TTC549 (cell line): ENCODE data around the gene ABCA2.

Experiments used
- FAIRE-seq: peaks from 2 replicates; lab custom pipeline; 2012; peaks lifted over from hg19 to GRCh38; lab: Jason Lieb, UNC

ABCA2 gene, protein sequence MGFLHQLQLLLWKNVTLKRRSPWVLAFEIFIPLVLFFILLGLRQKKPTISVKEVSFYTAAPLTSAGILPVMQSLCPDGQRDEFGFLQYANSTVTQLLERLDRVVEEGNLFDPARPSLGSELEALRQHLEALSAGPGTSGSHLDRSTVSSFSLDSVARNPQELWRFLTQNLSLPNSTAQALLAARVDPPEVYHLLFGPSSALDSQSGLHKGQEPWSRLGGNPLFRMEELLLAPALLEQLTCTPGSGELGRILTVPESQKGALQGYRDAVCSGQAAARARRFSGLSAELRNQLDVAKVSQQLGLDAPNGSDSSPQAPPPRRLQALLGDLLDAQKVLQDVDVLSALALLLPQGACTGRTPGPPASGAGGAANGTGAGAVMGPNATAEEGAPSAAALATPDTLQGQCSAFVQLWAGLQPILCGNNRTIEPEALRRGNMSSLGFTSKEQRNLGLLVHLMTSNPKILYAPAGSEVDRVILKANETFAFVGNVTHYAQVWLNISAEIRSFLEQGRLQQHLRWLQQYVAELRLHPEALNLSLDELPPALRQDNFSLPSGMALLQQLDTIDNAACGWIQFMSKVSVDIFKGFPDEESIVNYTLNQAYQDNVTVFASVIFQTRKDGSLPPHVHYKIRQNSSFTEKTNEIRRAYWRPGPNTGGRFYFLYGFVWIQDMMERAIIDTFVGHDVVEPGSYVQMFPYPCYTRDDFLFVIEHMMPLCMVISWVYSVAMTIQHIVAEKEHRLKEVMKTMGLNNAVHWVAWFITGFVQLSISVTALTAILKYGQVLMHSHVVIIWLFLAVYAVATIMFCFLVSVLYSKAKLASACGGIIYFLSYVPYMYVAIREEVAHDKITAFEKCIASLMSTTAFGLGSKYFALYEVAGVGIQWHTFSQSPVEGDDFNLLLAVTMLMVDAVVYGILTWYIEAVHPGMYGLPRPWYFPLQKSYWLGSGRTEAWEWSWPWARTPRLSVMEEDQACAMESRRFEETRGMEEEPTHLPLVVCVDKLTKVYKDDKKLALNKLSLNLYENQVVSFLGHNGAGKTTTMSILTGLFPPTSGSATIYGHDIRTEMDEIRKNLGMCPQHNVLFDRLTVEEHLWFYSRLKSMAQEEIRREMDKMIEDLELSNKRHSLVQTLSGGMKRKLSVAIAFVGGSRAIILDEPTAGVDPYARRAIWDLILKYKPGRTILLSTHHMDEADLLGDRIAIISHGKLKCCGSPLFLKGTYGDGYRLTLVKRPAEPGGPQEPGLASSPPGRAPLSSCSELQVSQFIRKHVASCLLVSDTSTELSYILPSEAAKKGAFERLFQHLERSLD (N-terminal part only)

DNA sequence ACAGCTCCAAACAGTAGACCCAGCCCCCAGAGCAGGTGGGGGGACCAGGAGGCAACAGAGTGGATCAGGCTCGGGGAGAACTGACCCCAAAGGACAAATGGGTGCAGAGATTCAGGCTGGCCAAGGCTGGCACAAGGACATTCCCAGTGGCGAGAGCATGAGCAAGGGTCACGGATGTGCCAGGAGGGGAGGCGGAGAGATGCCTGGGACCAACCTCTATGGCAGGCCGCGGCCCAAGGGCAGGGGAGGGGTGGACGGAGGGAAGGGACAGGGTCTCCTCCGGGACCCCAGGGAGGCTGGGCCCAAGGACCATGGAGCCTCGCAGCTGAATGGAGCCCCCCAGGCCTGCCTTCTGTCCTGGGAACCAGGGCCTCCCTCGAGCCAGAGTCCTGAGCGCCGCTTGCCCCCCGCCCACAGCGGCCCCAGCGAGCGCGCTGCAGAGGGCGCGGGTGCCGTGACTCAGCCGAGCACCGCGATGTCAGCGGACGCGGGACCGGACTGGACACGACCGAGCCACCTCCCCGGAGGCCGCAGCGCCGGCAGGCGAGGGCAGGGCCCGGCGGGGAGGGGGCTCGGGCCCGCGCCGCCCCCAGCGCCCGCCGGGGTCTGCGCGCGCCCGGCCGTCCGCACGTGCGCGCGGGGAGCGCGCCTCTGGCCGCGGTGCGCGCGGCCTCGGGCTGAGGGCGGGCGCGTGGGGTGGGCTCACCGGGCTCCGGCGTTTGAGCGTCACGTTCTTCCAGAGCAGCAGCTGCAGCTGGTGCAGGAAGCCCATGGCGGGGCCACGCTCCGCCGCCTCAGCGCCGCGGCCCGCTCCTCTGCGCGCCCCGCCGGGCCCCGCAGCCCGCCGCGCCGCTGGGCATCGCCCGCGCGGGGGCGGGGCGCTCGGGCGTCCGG, at the start of gene ABCA2:
Gene ABCA2, minus strand, starts transcription at position 869 of the 894 bp plus-strand sequence. Its CDS starts 97 bp downstream, at position 772.
- no peak for FAIRE-seq

DNA sequence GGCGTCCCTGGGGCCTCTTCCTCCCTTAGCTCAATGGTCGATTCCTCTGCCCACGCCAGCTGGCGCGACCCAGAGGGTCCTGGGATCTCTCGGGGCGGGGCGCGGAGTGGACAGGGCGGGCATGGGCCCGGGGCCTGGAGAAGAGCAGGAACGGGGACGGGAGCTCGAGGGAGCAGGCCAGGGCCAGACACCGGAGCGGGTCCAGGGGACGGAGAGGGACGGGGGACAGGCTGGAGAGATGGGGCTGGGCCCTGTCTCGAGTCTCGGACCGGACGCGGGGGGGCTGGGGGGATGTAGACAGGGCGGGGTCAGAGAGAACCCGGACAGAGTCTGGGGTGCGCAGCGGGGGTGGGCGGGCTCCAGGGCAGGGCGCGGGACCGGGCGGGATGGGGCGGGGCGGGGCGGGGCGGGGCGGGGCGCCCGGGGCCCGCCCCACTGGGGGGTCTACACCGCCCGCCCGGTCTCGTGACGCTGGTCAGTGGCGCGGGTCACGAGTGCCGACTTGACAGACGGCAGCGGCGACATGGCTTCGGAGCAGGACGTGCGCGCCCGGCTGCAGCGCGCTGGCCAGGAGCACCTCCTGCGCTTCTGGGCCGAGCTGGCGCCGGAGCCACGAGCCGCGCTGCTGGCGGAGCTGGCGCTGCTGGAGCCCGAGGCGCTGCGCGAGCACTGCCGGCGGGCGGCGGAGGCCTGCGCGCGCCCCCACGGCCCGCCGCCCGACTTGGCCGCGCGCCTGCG, 49.1 kb upstream of the ABCA2 start, which contains the start of gene UAP1L1:
Gene UAP1L1, plus strand, starts transcription at position 508 of the 738 bp plus-strand sequence. Its CDS starts 16 bp downstream, at position 524.
- FAIRE-seq: no peak

DNA sequence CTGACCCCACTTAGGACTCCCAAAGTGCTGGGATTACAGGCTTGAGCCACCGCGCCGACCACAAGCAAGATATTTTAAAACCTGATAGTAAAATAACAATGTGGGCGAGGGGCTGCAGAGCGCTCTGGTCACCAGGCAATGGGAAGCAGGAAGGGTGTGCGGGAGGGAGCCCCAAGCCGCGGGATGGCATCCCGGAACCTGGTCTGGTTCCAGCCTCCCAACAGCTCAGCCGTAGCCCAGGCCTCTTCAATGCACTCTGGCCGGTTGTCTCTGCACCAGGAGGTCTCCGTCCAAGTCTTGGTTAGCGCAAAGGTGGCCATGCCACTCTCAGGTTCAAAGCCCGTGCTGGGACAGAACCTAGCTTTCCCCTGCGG, 48.6 kb upstream of the ABCA2 start:
- FAIRE-seq: no peak

DNA sequence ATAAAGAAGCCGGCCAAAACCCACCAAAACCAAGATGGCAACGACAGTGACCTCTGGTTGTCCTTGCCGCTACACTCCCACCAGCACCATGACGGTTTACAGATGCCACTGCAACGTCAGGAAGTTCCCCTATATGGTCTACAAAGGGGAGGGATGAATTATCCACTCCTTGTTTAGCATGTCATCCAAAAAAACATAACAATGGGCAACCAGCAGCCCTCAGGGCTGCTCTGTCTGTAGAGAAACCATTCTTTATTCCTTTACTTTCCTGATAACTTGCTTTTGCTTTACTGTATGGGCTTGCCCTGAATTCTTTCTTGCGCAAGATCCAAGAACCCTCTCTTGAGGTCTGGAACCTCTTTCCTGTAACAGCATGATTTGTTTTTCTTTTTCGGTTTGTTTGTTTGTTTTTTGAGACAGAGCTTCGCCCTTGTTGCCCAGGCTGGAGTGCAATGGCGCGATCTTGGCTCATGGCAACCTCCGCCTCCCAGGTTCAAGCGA, 47.3 kb upstream of the ABCA2 start:
- FAIRE-seq: no peak

DNA sequence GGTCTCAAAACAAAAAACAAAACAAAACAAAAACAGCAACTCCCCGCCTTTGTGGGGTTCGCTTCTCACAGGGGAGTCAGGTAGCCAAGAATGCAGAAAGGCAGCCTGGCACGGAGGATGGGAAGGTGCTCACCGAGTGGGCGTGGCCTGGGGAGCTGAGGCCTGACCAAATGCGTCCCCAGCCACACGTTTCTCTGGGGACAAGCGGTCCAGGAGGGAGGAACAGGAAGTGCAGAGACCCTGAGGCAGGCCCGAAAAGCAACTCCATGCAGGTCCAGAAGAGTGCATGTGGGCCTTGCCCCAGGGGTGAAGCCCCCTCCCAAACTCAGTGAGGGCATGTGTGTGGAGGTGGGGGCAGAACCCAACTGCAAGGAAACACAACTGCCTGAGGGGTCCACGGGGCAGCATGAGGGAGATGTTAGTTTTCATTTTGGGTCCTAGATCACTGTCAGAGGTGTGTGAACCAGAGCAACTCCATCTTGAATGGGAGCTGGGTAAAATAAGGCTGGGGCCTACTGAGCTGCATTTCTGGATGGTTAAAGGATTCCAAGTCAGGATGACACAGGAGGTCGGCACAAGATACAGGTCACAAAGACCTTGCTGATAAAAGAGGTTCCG, 46.7 kb upstream of the ABCA2 start:
- FAIRE-seq: no peak

DNA sequence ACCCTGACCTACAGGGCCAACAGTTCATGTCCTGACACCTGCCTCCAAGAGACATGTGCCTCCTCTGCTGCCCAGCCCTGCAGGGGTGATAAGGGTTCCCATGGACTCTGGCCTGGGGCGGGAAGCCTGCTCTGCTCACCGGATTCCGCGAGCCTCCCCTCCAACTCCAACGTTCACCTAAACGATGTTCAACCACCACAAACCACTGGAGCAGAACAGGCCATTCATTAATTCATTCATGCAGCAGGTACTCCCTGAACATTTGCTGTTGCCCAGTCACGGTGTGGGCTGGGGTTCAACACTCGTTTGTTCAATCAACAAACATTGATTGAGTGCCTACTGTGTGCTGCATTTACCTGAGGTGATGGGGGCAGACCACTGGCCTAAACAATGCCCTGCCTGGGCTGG, 46.0 kb upstream of the ABCA2 start:
- FAIRE-seq: no peak

DNA sequence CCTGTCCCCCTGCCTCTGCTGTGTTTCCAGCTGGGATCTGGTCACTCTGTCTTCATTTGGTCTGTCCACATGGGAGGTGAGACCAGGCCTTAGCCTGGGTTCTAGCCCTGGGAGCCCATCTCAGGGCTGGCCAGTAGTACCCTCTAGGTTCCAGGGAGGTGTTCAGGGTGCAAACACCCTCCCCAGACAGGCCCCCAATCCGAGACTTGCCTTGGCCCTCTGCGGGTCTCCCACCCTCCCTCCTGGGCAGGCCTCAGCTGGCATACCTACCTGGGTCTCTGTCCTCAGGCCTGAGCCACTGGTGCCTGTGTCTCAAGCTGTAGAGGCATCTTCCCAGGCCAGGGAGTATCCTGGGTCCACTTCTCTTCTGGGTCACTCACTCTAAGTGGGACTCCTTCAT, 43.2 kb upstream of the ABCA2 start:
- FAIRE-seq: no peak

DNA sequence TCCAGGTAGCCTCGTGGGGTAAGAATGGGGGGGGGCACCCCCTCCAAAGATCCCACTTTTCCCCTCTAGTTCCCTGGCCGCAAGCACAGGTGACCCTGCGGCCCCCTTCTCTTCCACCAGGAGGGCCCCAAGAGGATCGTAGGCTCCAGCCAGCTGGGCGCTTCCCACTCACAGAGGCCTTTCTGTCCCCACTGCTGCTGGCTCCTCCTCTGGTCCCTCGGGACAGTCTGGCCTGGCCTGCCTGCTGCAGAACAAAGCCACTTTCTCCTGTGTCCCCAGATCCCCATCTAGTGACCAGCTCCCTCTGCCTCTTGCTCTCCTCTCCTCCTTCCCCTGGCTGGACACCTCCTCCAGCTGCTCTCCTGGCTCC, 42.9 kb upstream of the ABCA2 start:
- no peak for FAIRE-seq

DNA sequence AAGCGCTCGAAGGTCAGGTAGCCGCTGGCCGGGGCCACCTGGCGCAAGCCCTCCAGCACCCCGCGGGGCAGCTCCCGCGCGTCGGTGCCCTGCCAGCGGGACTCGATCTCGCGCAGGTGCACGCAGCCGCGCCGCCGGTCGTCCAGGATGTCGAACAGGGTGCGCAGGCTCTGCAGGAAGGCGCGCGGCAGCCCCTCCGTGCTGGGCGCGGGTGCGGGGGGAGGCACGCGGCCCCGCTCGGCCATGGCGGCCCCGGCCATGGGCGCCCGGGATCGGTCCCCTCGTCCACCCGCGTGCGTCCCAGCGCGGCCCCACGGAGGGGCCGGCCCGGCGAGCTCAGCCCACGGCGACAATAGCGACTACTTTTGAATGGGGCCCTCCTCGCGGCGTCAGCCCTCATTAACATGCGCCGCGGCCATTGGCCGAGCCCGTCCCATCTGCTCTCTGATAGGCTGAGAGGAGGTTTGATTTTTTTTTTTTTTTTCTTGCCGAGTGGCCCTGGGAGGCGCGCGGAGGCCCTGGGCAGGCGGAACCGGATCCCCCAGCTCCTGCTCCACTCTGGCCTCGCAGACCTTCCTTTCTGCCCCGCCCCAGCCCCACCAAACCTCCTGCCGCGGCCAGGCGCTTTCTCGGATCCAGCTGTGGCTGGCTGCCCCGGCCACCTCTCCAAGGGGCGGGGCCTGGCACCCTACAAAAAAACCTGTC, 42.3 kb upstream of the ABCA2 start, which contains the start of gene SAPCD2:
Gene SAPCD2, minus strand, starts transcription at position 357 of the 705 bp plus-strand sequence. Its CDS starts 97 bp downstream, at position 260.
- peak; percentile 63 for FAIRE-seq

DNA sequence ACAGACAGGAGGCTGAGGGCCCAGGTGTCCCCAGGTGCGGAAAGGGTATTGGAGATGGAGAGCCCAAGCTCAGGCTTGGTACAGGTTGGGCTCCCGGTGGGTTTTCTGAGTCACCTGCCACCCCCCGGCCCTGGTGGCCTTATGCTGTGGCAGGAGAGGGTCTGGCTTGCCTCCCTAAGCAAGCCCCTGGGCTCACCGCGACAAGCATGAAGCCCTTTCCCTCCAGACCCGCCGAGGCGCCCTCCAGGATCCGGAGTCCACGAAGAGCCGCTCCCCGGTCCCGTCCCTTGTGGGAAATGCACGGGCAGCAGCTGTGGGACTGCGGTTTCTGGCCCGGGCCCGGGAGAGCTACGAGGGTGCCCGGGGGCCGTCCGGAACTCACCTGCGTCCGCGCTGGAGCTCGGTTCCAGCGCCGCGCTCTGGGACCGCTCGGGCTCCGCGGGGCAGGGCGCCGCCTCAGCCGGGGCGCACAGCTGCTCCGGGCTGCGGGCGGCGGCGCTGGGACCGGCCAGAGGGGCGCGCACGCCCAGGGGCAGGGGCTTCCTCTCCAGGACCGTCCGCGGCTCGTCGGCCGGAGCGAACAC, 41.6 kb upstream of the ABCA2 start:
- no peak for FAIRE-seq

DNA sequence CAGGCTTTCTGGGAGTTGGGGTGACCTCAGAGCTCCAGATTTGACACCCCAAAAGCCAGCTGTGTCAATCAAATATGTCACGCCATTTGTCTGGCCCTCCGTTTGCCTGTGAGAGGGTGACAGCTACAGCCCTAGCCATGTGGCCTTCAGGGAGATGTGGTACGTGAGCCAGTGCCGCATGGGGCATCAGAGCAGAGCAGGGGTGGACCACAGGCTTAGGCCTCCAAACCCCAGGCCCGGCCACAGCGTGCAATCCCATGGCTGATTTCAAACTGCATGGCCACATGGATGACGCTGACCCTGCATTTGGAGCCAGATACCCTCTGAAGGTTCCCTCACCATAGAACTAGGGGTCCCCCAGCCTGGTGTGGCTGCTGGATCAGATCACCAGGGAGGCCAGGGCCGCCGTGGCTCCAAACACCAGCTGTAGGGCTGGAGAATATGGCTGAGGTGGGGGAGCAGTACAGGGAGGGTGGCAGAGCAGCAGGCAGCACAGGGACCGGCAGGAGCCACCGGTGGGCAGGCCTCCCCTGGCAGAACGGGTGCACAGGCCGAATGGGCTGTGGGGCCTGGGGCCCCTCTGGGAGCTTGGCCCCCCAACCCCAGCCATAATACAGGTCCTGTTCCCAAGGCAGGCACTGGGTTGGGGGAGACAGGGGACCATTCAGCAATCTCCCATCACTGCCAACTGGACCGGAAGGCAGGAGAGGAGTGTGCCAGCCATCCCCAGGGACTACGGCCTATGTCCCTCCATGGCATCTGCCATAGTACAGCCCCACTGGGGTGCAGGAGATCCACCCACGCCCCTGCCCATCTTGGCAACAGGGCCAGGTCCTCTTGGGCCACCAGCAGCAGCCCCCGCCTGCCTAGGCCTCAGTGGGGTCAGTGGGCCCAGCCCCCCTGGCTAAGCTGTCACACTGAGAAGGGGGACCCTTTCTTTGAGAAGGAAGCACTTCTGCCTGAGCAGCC, 40.8 kb upstream of the ABCA2 start:
- no peak for FAIRE-seq

DNA sequence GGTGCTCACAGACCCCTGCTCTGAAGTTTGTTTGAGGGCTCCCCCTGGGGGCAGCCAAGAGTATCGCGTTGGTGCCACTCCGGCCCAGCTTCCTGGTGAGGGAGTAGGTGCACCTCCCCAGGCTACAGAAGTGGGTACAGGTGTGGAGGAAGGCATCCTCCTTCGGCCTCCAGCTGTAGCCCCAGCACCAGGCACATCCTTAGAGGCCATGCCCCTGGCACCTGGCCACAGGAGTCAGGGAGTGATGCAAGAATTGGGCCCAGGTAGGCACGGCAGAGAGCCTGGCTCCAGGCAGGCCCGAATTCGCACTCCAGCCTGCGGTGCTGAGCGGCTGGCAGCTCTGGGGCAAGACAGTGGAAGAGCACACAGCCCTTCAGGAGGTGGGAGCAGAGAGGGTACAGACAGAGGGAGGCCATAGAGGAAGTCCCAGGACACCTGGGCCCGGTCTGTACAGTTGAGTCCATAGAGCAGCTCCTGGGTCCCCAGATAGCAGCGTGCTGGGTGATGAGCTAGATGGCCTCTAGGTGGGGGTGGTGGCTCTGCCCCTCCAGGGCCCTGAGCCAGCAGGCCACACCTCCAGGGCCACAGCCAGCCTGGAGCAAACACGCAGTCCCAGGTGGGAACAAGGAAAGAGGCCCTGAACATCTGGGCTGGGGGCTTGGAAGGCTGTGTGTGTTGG, 40.0 kb upstream of the ABCA2 start:
- FAIRE-seq: no peak

DNA sequence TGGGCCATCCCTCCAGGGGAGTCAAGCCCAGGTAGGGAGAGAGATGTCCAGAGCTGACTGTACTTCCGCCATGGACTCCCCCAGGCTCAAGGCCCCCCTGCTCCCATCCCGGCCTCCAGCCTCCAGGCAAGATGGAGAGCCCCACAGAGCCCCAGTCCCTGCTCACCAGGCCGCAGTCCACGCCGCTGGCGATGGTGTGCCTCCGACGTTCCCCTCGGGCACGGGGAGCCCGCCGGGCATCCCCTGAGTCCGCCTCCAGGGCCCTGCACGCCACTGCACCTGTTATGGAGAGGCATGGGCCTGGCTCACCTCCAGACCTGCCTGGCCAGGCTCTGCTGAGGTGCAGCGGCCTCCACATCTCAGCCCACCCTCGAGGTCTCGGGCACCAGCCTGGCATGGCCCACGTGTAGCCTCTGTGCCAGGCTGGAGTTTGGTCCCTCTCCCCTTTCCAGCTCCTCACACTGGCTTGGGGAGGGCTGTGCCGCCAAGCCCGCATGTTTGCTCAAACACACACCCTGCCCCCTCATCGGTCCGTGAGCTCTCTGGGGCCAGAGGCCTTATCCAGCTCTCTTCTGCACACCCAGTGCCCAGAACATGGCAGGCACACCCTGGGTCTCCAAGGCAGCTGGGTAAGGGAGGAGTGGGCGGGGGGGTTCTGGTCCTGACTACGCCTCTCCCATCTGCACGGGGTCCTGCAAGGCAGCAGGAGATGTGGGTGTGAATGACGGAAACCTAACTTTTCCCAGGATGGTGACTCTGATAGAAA, 38.2 kb upstream of the ABCA2 start:
- FAIRE-seq: no peak

DNA sequence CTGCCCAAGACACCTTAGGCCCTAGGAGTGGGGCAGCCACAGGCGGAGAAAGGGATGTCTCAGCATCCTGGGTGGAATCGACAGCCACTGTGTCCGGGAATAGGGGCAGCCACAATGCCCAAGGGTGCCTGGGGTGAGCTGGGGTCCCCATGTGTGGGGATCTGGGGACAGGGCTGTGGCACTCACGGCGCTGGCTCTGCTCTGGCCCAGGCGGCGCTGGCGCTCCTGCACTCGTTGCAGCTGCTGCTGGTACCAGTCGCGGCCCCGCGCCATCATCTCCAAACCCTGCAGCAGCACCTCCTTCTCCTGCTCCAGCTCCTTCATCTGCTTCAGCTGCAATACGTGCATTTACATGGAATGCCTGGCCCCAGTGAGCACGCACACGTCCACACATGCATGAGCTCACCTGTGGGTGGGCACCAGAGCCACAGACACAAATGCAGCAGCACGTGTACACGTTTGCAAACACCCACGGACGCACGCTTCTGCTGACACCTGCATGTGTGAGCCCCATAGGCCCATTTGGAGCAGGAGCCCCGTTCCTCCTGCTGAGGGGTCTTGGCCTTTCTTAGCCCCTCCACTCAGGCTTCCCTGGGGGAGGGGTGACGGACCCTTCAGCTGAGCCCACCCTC, 37.4 kb upstream of the ABCA2 start:
- FAIRE-seq: no peak

DNA sequence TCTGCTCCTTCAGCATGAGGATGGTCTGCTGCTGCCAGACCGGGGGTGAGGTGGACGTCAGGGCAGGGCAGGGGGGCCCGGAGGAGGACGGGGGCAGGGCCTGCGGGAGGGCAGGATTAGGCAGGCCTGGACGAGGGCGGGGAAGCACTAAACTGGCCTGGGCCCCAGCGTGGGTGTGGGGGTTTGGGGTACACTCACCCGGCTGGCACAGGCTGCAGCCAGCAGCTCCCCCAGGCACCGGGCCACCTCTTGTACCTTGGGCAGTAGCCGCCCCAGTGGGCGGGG, 36.8 kb upstream of the ABCA2 start:
- FAIRE-seq: no peak
